OCI-LY1 (cell line): ENCODE measurements around the gene NDUFB6.

ENCODE experiments used
- H2AFZ ChIP-seq: fragments of 200-600 bp; sonication (generic), shearing (Covaris generic); 2 replicates; pipeline ENCODE4 v1.6.0; 2014; ENCODE audit warnings: antibody characterized with exemption, mild to moderate bottlenecking, low read length
- H3F3A ChIP-seq: fragments of 200-600 bp; sonication (generic), shearing (Covaris generic); 2 replicates; pipeline ENCODE4 v1.6.0; 2014; ENCODE audit warnings: mild to moderate bottlenecking, antibody characterized with exemption, low read length, moderate library complexity; ENCODE audit not compliant: insufficient read depth
- H3K27ac ChIP-seq: fragments of 200-600 bp; sonication (generic); 2 replicates; pipeline ENCODE4 v1.5.1; 2014; ENCODE audit warnings: low read length, mixed run types, mild to moderate bottlenecking, low read depth; ENCODE audit not compliant: poor library complexity, severe bottlenecking
- H3K27me3 ChIP-seq: fragments of 200-600 bp; sonication (generic); 2 replicates; pipeline ENCODE4 v1.6.0; 2014; ENCODE audit warnings: antibody characterized with exemption, mild to moderate bottlenecking, low read length, moderate library complexity; ENCODE audit not compliant: insufficient read depth
- H3K36me3 ChIP-seq: fragments of 200-600 bp; sonication (generic); 2 replicates; pipeline ENCODE4 v1.6.1; 2014; ENCODE audit warnings: mild to moderate bottlenecking, antibody characterized with exemption, low read length, moderate library complexity, mixed read lengths; ENCODE audit not compliant: insufficient read depth
- H3K4me1 ChIP-seq: fragments of 200-600 bp; sonication (generic); 2 replicates; pipeline ENCODE4 v1.5.1; 2014; ENCODE audit warnings: mild to moderate bottlenecking, low read length, moderate library complexity; ENCODE audit not compliant: insufficient read depth, severe bottlenecking
- H3K4me2 ChIP-seq: fragments of 200-600 bp; sonication (generic), shearing (Covaris generic); 2 replicates; pipeline ENCODE4 v1.6.1; 2014; ENCODE audit warnings: low read length
- H3K4me3 ChIP-seq: fragments of 200-600 bp; sonication (generic); 2 replicates; pipeline ENCODE4 v1.5.1; 2014; ENCODE audit warnings: low read length, low read depth, mild to moderate bottlenecking, mixed read lengths; ENCODE audit not compliant: poor library complexity, severe bottlenecking
- H3K79me2 ChIP-seq: fragments of 200-600 bp; shearing (Covaris generic); 2 replicates; pipeline ENCODE4 v1.6.1; 2016; ENCODE audit warnings: mixed run types, low read length, mixed read lengths; ENCODE audit not compliant: insufficient read depth
- H3K9ac ChIP-seq: fragments of 200-600 bp; sonication (generic), shearing (Covaris generic); 2 replicates; pipeline ENCODE4 v1.6.1; 2014; ENCODE audit warnings: mild to moderate bottlenecking, low read length, mixed read lengths
- H3K9me2 ChIP-seq: fragments of 200-600 bp; sonication (generic), shearing (Covaris generic); 2 replicates; pipeline ENCODE4 v1.6.1; 2014; ENCODE audit warnings: low read depth, mild to moderate bottlenecking, low read length, mixed read lengths
- H3K9me3 ChIP-seq: fragments of 200-600 bp; shearing (Covaris generic); 2 replicates; pipeline ENCODE4 v1.6.1; 2014; ENCODE audit warnings: low read length, mixed read lengths
- H4K20me1 ChIP-seq: fragments of 200-600 bp; sonication (generic), shearing (Covaris generic); 2 replicates; pipeline ENCODE4 v1.6.0; 2016; ENCODE audit warnings: mild to moderate bottlenecking, low read length; ENCODE audit not compliant: insufficient read depth
- EZH2 ChIP-seq: fragments of 200-600 bp; sonication (generic), shearing (Covaris generic); IDR thresholded peaks from 2 replicates; pipeline ENCODE4 v1.8.0; 2017; ENCODE audit warnings: borderline replicate concordance, mixed run types, mild to moderate bottlenecking, antibody characterized with exemption, low read length, moderate library complexity, mixed read lengths
- TF ChIP-seq, protein P1 (sequence below): fragments of 200-600 bp; sonication (generic), shearing (Covaris generic); IDR thresholded peaks from 2 replicates; pipeline ENCODE4 v1.5.1; 2017; ENCODE audit warnings: mild to moderate bottlenecking, antibody characterized with exemption, low read length, moderate library complexity, mixed read lengths

NDUFB6 gene

DNA sequence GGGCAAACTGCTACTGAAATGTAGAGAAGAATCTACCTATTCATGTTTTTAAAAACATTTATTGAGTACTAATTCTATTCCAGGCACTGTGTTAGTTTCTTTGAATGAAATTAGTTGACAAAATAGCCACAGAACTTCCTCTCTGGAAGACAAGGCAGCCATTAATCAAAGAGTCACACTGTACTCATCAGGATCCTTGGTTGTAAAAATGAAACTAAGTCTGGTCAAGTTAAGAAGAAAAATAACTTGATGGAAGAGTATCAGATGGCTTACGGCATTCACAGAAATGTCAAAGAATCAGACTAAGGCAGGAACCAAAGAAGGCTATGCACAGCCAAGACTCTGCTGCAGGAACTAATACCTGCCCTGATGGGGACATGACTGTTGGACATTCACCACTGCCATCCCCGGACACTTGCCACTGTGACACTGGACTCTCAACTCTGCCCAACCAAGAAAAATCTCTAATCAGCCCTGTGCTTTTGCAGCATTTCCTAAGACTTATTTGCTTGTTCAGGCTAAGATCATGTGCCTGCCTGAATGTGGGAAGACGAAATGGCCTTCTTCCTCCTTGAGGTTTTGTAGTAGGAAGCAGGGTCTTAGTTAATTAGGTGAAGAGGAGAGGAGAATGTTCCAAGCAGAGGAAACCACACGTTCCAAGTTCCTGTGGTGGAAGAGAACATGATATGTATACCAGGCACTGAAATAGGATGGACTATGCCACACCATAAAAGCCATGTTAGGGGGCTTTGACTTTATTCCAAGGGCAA, 23.3 kb upstream of the NDUFB6 start:
- Histone ChIP-seq H3K27me3 (no peaks in the 10 kb centered on the region), H3K27ac (no peak overlapping the region), H3K36me3 (no peaks in the 10 kb centered on the region), H3K4me3 (no peak overlapping the region), H4K20me1 (no peaks in the 10 kb centered on the region), H3K4me2 (no peak overlapping the region), H3K4me1 (no peaks in the 10 kb centered on the region), H3F3A (no peaks in the 10 kb centered on the region), H3K9me2 (no peaks in the 10 kb centered on the region), H3K9ac (no peak overlapping the region), H3K9me3 (no peaks in the 10 kb centered on the region), H3K79me2 (no peaks in the 10 kb centered on the region), H2AFZ (no peak overlapping the region)
- TF ChIP-seq EZH2: no peak
- TF ChIP-seq, protein P1, sequence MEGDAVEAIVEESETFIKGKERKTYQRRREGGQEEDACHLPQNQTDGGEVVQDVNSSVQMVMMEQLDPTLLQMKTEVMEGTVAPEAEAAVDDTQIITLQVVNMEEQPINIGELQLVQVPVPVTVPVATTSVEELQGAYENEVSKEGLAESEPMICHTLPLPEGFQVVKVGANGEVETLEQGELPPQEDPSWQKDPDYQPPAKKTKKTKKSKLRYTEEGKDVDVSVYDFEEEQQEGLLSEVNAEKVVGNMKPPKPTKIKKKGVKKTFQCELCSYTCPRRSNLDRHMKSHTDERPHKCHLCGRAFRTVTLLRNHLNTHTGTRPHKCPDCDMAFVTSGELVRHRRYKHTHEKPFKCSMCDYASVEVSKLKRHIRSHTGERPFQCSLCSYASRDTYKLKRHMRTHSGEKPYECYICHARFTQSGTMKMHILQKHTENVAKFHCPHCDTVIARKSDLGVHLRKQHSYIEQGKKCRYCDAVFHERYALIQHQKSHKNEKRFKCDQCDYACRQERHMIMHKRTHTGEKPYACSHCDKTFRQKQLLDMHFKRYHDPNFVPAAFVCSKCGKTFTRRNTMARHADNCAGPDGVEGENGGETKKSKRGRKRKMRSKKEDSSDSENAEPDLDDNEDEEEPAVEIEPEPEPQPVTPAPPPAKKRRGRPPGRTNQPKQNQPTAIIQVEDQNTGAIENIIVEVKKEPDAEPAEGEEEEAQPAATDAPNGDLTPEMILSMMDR: no peak

DNA sequence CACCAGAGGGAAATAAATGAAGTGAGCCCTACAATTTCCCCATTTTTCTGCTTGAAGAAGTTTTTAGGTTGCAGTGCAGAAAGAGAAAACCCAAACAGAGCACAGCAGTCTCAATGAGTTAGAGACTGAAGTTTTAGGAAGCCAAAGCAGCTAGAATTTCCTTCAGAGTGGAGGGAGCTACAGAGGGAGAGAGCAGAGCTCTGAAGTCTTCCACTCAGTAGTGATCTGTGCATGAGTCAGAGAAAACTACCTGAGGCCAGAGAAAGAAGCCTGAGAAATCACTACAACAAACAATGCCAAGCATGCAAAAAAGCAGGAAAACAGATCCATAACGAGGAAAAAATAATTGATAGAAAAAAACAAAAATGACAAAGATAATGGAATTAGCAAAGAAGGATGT, 17.9 kb upstream of the NDUFB6 start:
- no peaks in the 10 kb centered on the region for H3K9me3 ChIP-seq
- H4K20me1 ChIP-seq: no peaks in the 10 kb centered on the region
- no peak overlapping the region for H3K4me2 ChIP-seq
- H3K9ac ChIP-seq: no peak overlapping the region
- H3F3A ChIP-seq: no peaks in the 10 kb centered on the region
- H2AFZ ChIP-seq: no peak overlapping the region
- no peak overlapping the region for H3K4me3 ChIP-seq
- no peak overlapping the region for H3K27ac ChIP-seq
- no peaks in the 10 kb centered on the region for H3K4me1 ChIP-seq
- peaks cover 4% of the 10 kb centered on the region; the same call in 1 of the 2 replicates for H3K27me3 ChIP-seq
- no peaks in the 10 kb centered on the region for H3K36me3 ChIP-seq
- no peaks in the 10 kb centered on the region for H3K79me2 ChIP-seq
- no peaks in the 10 kb centered on the region for H3K9me2 ChIP-seq
- no peak for TF ChIP-seq EZH2
- TF ChIP-seq, protein P1: no peak

DNA sequence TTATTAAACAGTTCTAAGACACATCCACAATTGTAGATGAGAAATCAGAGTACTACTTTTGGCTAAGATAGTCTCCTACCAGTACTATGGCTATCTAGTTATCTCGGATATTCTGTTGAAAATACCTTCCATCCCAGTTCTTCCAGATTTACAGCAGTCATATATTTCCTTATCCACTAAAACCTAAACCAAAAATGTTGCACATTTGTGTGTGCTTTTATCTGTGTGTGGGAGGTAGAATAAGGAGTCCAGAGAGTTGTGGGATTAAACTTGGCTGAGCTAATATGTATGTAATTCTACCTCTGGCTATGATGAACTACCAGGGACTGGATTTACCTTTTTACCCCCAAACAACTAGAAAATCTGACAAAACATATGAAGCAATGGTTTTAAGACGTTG, 17.5 kb upstream of the NDUFB6 start:
- Histone ChIP-seq H3F3A (no peaks in the 10 kb centered on the region), H3K79me2 (no peaks in the 10 kb centered on the region), H3K36me3 (no peaks in the 10 kb centered on the region), H3K9ac (no peak overlapping the region), H3K4me1 (no peaks in the 10 kb centered on the region), H3K4me2 (no peak overlapping the region), H3K9me2 (no peaks in the 10 kb centered on the region), H3K27ac (no peak overlapping the region), H3K27me3 (peaks cover 4% of the 10 kb centered on the region; the same call in 1 of the 2 replicates), H4K20me1 (no peaks in the 10 kb centered on the region), H3K9me3 (no peaks in the 10 kb centered on the region), H3K4me3 (no peak overlapping the region), H2AFZ (no peak overlapping the region)
- TF ChIP-seq, protein P1: no peak
- TF ChIP-seq EZH2: no peak
